NCI-H69 (cell line): ENCODE measurements around the gene MED20.

ENCODE experiments used
- DNase-seq: peaks from one replicate; lab custom pipeline; 2025; lab: John Stamatoyannopoulos, UW

MED20 gene

GRCh38 chr6:41940759-41941279 lies 19.9 kb upstream of the MED20 start:
- DNase-seq: peak; percentile 62

- DNase-seq: no peak
Measured at GRCh38 chr6:41939848-41940758, 19.2 kb upstream of the MED20 start.

- DNase-seq: no peak
Measured at GRCh38 chr6:41939176-41939847, 18.4 kb upstream of the MED20 start.

- no peak for DNase-seq
Measured at GRCh38 chr6:41938590-41939175, 17.7 kb upstream of the MED20 start.

GRCh38 chr6:41937861-41938574 lies 17.1 kb upstream of the MED20 start:
- DNase-seq: peak; percentile 37

- no peak for DNase-seq
Measured at GRCh38 chr6:41937472-41937860, 16.5 kb upstream of the MED20 start.

- peak; percentile 76 for DNase-seq
Measured at GRCh38 chr6:41936073-41936837, 15.3 kb upstream of the MED20 start.

- DNase-seq: no peak
Measured at GRCh38 chr6:41935685-41936072, 14.7 kb upstream of the MED20 start.

GRCh38 chr6:41935193-41935574 lies 14.2 kb upstream of the MED20 start:
- DNase-seq: no peak

GRCh38 chr6:41934278-41935192 lies 13.6 kb upstream of the MED20 start:
- DNase-seq: no peak

- no peak for DNase-seq
Measured at GRCh38 chr6:41932378-41932777, 11.4 kb upstream of the MED20 start.

- DNase-seq: no peak
Measured at GRCh38 chr6:41931792-41932191, 10.9 kb upstream of the MED20 start.

- no peak for DNase-seq
Measured at GRCh38 chr6:41929924-41930323, 9.0 kb upstream of the MED20 start.

- DNase-seq: no peak
Measured at GRCh38 chr6:41927253-41927652, 6.3 kb upstream of the MED20 start.

- DNase-seq: no peak
Measured at GRCh38 chr6:41922154-41922553, 1.2 kb upstream of the MED20 start.

- peak; percentile 67 for DNase-seq
Measured at GRCh38 chr6:41921712-41921998, 716 bp upstream of the MED20 start.

GRCh38 chr6:41917528-41917927 lies 3.4 kb downstream of the MED20 start:
- no peak for DNase-seq

GRCh38 chr6:41914869-41915530 lies 5.9 kb downstream of the MED20 start:
- no peak for DNase-seq

- no peak for DNase-seq
Measured at GRCh38 chr6:41914343-41914742, 6.6 kb downstream of the MED20 start.

- no peak for DNase-seq
Measured at GRCh38 chr6:41909727-41910126, 11.2 kb downstream of the MED20 start.
